PFSK-1 (cell line): ENCODE results near the gene VTA1.

Experiments
- POLR2AphosphoS5 ChIP-seq: IDR thresholded peaks from 2 replicates; pipeline ENCODE4 v1.6.1; 2012; ENCODE audit warnings: low read depth, mild to moderate bottlenecking, control low read depth, low read length, moderate library complexity
- REST ChIP-seq, 2 experiments: IDR thresholded peaks; 2 replicates each; pipeline versions ENCODE4 v1.6.1 to v1.8.0; 2011 to 2012; ENCODE audit warnings: low read depth in 2 of 2, low read length in 2 of 2, control low read depth in 1 of 2, inconsistent platforms in 1 of 2, mild to moderate bottlenecking in 1 of 2, moderate library complexity in 1 of 2; ENCODE audit not compliant: insufficient read depth in 1 of 2
- SIN3A ChIP-seq: IDR thresholded peaks from 2 replicates; pipeline ENCODE4 v1.6.1; 2012; ENCODE audit warnings: mild to moderate bottlenecking, low read length, moderate library complexity, borderline replicate concordance; ENCODE audit not compliant: insufficient read depth
- TAF1 ChIP-seq: IDR thresholded peaks from 2 replicates; pipeline ENCODE4 v1.6.1; 2012; ENCODE audit warnings: low read length, control low read depth, borderline replicate concordance; ENCODE audit not compliant: insufficient read depth

- no peak for TF ChIP-seq REST (IDR thresholded peaks at IDR 0.05; ENCODE audit: insufficient read depth in 1 of 2, low read depth in 2 of 2, low read length in 2 of 2)
- no peak for TF ChIP-seq POLR2AphosphoS5
- TF ChIP-seq SIN3A: no peak
- no peak for TF ChIP-seq TAF1
Observed at GRCh38 chr6:142213402-142213801, 66.3 kb downstream of the VTA1 start.
